Right ventricle myocardium inferior (tissue), 1 donor: Measurements from ENCODE around the gene SHISAL1. TPM values are rescaled to one million over a fixed set of nuclear protein-coding genes. Genes with fewer than 3 reads are reported as not detected.
A peak's percentile ranks its signal among the peaks of the same experiment; 100 is the strongest.

Experiments used
- ATAC-seq: fragments of 200-7000 bp; cut with Tn5 transposase; one replicate; pipeline ENCODE4 v1.9.1; 2020; ENCODE audit warnings: mild to moderate bottlenecking, moderate library complexity
- DNase-seq: peaks from one replicate; pipeline ENCODE4 v3.0.0; 2021; ENCODE audit errors: missing footprints
- intact Hi-C: fragments of 100-400 bp; cut with DNase I; formaldehyde crosslinking; loops from one replicate; pipeline ENCODE4 v1.11.0; 2022
- total RNA-seq: library from RNA; stranded (reverse); fragmentation: NEBNext Ultra II Directional; extraction: Animal tissue kit (Norgen Biotek cat#: 25700); gene quantifications from one replicate; pipeline ENCODE4 v1.2.1, GENCODE V29; 2021
- donor health status: DM: no; HTN: yes; CAD: no; lungs with severe emphysema.

SHISAL1 gene
- total RNA-seq, 1 donor from 2014 or later = 1.5 TPM

DNA sequence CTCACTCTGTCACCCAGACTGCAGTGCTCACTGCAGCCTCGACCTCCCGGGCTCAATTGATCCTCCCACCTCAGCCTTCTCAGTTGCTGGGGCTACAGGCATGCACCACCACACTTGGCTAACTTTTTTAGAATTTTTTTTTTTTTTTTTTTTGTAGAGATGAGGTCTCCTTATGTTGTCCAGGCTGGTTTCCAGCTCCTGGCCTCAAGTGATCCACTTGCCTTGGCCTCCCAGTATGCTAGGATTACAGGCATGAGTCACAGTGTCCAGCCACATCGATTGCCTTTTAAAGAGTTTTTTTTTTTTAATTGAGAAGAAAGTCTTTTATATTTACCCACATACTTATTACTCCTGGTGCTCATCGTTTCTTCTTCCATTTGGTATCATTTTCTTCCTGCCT, 102.0 kb downstream of the SHISAL1 start:
- intact Hi-C loops = no loop called here
- ATAC-seq = no peak
- DNase-seq = no peak

DNA sequence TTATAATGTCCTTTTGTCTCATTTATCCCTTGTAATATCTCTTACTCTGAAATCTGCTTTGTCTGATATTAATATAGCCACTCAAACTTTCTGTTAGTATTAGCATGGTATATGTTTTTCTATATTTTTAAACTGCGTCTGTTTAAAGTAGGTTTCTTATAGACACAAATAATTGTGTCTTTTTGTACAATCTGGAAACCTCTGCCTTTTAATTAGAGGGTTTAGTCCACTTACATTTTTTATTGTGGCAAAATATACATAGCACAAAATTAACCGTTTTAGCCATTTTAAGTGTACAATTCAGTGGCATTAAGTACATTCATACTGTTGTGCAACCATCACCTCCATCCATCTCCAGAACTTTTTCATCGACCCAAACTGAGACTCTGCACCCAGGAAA, 103.4 kb downstream of the SHISAL1 start:
- DNase-seq (no peak), ATAC-seq (no peak)
- intact Hi-C loops = no loop called here

DNA sequence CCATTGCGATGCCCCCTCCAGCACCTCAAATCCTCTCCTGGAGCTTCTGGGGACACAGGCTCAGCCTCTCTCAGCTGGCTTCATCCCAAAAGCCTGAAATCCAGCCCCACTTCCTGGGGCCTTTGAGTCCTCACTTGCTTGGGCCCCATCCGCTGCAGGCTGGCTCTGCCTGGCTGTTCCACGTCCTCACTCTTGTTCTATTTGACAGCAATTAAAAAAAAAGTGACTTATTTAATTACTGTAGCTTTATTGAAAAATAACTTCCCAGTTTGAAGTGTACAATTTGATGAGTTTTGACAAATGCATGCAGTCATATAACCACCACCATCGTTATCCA, 104.8 kb downstream of the SHISAL1 start:
- intact Hi-C loops = no loop called here
- no peak for ATAC-seq
- peak; percentile 62 for DNase-seq

DNA sequence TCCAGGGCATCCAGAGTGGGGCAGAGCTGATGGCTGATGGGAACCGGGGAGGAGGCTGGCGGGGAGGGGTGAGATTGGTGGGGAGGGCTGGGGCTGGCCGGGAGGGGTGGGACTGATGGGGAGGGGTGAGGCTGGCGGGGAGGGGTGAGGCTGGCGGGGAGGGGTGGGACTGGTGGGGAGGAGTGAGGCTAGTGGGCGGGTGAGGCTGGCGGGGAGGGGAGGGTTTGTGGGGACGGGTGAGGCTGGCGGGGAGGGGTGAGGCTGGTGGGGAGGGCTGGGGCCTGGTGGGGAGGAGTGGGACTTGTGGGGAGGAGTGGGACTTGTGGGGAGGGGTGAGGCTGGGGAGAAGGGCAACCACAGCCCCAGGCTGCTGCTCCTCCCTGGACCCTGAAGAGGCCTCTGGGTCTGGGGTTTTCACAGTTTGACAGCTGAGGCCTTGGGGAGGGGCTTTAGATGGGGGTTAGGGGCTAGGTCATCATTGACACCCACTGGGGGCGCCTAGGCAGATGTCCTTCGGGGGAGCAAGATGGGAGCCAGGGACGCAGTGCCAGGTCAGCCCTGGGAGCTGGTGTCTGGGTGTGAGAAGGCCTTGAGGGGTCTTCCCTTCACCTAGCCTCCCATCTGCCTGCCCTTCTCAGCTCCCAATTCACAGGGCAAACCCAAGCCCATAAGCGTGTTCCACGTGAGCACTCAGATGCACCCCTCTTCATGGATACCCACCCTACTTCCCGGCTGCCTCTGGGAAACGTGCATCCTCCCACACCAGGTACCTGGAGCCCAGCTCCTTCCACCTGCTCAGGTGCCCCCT, 105.4 kb downstream of the SHISAL1 start:
- DNase-seq (no peak), ATAC-seq (no peak)
- intact Hi-C loops = no loop called here

DNA sequence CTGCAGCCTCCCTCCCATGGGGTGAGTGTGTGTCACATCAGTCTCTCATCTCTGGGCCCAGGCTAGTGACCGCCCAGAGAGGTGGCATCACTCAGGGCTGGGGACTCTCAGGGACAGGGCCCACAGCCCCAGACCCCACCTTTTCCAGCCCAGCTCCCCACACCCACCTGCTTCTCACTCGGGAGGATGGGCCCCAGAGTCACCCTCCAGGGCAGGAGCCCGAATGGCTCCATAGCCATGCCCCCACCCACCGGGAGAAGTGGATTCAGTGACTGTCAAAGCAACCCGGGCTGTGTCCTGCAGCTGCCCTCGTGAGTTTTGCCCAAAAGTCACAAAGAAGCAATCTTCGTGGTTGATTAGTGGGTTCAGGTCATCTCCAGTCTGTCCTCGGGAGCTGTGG, 106.1 kb downstream of the SHISAL1 start:
- ATAC-seq (no peak), DNase-seq (no peak)
- intact Hi-C loops = no loop called here

DNA sequence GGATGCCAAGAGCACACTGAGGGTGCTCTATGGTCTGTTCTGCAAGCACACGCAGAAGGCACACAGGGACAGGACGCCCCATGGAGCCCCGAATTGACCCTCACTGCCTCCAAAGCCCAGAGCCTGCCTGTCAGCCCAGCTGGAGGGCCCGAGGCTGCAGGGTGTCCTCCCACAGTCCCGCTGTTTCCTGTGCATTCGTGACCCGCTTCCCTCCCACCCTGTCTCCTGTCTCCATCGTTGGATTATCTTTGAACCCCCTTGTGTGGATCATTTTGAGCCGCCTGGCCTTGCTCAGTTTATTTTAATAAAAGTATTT, 106.5 kb downstream of the SHISAL1 start:
- ATAC-seq = no peak
- intact Hi-C loops = no loop called here
- peak; percentile 13 for DNase-seq

DNA sequence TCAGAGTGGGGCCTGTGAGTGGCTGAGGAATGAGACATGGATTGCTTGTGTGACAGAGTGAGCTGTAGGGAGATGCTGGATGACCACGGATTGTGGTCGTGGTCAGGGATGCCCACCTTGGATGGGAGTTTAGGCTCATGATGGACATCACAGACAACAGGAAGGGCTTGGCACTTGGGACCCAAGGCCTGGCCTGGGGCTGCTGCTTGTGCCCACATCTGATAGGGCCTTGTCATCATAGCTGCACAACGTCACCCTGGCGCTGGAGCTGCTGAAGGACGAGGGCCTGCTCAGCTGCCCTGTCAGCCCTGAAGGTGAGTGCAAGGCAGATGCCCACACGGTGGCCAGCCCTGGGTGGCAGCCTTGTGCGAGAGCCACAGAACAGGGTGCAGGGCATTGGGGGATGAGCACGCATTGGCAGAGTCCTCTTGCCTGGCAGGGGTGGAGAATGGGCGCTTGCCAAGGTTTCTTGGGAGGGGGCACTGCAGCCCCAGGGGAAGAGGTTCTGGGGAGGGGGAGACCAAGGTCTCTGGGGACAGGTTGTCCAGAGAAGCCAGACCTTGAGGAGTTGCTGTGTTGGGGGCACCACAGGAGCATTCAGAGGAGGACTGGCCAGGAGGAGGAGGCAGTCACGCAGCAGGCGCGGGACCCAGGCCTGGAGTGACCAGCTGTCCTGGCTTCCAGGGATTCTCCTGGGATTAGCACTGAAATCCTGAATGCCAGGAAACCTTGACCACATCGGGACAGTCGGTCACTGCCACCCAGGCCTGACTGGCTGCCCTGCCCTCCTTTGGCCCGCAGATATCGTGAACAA, 107.0 kb downstream of the SHISAL1 start:
- intact Hi-C loops = no loop called here
- peak; percentile 30 for DNase-seq

DNA sequence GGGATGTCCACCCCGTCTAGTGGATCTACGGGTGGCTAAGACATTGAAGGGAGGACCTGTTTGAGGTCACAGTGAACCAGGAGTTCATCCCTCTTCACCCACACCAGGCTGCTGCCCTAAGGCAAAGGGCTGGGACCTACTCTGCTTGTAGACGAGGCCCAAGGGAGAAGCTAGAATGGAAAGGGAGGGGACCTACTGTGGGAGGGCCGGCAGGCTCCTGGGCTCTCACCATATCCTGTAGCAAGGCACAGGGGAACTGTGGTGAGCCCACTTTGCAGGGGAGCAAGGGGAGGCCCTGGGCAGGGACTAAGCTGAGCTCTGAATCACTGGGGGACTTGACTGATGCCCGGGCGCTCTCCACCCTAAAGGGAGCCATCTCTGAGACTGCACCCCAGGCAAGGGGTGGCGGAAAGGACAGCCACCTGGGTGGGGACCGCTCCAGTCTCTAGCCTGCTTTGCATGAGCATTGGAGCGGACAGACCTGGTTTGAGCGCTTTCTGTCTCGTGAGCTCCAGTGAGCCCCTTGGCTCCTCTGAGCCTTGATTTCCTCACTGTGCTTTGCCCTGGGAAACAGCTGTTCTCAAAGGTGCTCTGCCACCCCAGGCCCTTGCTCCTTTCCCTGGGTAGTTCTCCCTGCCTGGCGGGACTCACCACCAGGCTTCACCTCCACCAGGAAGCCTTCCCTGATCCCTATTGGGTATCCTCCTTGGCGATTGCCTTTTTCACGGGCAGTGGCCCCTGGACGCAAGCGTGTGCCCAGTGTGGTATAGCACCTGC, 107.8 kb downstream of the SHISAL1 start:
- DNase-seq (peak; percentile 59), ATAC-seq (no peak)
- intact Hi-C loops = no loop called here

More for the DNA sequence above, 107.0 kb downstream of the SHISAL1 start:
- no peak for ATAC-seq

DNA sequence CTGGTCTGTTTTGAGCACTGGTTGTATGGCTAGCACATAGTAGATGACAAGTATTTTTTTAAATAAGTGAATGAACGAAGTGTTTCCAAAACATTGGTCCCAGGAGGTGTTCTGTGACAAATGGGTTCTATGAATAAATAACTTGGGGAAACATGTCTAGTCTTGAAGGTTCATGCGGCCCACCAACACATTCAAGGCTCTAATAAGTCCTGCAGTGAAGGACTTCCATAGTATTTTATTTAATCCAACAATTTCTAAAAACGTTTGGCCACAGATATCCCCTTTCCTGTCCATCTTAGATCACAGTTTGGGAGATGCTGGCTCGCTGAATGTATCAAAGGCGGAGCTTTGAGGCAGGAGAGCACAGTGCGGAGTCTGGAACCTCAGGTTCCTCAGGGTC, 109.5 kb downstream of the SHISAL1 start:
- intact Hi-C loops = no loop called here
- ATAC-seq (no peak), DNase-seq (no peak)

DNA sequence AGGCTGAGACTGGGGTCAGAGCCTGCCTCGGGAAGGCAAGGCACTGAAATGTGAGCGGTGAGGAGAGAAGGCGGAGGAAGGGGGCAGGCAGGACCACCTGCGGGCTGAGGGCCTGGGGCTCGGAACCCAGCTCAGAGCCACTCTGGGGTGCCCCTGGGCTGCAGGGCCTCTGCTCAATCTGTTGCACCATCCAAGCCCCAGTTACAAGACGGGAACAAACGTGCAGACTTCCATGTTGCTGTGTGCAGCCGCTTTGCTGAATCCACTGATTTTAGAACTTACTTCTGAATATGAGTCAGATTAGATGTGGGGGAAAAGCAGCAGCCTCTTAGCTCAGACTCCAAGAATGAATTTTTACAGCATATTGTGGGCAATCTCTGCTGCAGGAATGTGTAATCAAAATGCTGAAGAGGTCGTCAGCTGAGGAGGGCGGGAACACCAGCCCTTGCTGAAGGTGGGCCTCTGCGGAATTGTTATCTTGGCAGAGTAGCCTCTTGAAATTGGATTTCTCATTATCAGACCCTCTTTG, 110.4 kb downstream of the SHISAL1 start:
- intact Hi-C loops = no loop called here
- peak; percentile 32 for DNase-seq
- no peak for ATAC-seq

DNA sequence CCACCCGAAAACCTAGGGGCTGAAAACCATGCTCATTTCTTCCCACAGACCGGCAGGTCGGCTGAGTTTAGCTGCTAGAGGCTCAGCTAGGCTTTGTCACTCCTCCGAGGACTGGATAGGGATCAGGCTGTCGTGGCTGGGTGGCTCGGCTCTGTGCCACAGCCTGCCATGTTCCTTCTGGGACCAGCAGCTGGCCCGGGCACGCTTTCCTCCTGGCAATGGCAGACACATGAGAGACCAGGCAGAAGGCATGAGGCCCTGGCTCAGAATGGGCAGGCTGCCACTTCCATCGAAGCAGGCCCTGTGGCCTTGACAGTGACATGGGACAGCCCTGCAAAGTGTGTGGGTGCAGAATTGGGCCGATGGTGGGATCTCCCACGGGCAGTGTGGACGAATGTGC, 111.1 kb downstream of the SHISAL1 start:
- DNase-seq (peak; percentile 56), ATAC-seq (peak; percentile 38)
- intact Hi-C loops = no loop called here

DNA sequence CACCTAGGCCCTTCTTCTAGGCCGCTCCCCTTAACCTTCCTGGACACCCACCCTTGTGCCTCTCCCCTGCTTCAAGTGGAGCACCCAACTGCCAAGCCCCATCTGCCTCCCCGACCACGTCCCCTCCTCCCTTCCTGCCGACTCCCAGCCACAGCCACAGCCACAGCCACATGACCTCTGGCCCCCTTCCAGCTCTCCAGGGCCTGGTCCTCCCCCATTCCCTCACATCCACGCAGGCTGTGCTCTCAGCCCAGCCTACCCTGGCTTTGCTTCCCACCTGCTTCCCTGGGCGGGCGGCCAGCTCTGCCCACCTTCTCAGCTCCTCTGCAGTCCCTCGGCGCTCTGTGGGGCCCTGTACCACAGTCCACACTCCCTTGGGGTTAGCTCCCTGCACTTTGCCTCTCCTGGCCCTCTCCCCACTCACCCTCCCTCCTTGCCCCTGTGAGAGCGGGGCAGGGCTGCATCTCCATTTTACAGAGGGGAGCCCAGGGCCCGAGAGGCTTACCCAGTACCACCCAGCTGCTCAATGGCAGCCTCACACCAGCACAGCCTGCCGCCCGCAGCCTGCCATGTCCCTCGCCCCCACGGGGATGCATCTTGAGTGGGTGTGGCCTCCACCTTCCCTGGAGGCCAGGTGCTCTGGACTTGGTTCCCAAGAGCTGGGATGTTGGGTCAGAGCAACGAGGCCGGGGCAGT, 111.7 kb downstream of the SHISAL1 start:
- intact Hi-C loops = no loop called here
- DNase-seq (peak; percentile 57), ATAC-seq (no peak)

DNA sequence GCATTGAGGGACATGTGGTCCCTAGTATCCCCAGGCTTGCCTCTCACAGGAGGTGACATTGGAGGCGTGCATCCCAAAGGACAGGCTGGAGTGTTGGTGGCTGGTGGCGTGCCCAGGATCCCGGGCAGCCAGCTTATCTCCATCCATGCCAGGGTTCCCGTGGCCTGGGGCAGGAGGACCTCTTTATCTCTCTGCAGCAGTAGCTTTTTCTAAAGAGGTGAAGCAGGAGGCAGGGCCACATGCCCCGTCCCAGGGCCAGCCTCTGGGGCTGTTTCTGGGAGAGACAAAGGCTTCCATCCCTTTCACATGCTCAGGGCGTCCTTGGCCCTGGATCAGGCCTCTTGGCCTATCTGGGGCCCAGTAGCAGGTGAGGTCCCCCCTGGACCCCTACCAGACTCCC, 112.3 kb downstream of the SHISAL1 start:
- intact Hi-C loops = no loop called here
- DNase-seq = peak; percentile 53

DNA sequence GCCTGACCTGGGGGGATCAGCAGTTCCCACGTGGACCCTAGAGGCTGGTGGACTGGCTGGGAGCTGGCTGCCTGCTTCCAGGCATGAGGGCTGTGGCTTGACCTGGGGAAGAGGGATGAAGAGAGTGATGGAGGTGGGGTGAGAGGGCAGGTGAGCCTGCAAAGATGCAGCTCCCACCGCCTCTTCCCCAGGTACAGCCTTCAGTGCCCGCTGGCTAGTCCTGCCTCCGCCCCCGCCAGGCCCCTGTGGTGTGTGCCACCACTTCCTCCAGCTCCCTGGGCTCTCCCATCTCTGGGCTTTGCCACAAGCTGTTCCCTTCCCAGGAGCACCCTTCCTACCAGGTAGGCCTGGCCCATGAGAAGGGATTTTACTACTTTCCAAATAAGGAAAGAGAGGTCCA, 112.9 kb downstream of the SHISAL1 start:
- DNase-seq (peak; percentile 51), ATAC-seq (no peak)
- intact Hi-C loops = no loop called here

More for the DNA sequence above, 112.3 kb downstream of the SHISAL1 start:
- no peak for ATAC-seq

DNA sequence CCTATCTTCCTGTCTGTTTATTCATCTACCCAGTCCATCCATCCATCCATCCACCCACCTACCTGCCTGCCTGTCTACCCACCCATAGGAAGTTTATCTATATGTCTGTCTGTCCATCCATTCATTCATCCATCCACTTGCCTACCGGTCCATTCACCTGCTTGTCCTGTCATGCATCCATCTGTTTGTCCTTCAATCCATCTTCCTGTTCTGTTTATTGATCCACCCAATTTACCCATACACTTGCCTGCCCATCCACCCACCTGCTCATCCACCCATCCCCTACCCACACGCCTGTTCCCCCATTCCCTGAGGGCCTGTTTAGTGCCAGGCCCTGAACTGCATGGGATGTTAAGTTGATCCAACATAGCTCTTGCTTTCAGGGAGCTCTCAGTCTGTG, 113.6 kb downstream of the SHISAL1 start:
- DNase-seq (no peak), ATAC-seq (no peak)
- intact Hi-C loops = no loop called here

DNA sequence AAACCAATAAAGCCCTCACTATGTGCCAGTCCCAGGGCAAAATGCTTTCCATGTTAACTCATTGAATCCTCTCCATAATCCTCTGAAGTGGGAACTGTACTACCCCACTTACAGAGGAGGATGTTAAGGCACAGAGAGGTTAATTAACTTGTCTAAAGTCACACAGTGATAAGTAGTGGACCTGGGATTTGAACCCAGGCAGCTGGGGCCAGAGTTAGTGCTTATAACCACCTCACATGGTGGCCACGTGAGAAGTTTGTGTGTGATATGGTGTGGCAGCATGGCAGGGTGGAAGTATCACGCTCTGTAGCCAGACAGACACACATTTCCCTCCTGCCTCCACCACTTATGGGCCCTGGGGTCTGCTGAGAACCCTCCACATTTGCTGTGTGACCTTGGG, 115.5 kb downstream of the SHISAL1 start:
- peak; percentile 6 for DNase-seq
- ATAC-seq = no peak
- intact Hi-C loops = no loop called here

DNA sequence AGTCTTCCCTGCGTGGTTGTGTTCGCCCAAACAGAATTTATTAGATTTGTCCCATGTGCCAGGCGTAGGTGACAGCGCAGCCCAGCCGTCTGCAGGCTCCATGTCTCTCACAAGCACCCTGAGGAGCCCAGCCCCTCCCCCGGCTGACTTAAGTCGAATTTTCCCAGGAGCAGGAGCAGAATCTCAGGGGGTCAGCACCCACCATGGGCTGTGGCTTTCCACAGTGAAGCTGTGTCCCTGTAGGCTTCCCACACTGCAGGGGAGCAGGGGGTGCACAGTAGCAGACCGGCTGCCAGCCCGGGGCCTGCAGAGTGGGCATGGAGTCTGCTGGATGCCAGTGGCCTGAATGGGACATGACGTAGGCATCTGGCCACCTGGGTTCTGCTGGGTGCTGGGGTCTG, 116.0 kb downstream of the SHISAL1 start:
- ATAC-seq (no peak), DNase-seq (peak; percentile 37)
- intact Hi-C loops = no loop called here

DNA sequence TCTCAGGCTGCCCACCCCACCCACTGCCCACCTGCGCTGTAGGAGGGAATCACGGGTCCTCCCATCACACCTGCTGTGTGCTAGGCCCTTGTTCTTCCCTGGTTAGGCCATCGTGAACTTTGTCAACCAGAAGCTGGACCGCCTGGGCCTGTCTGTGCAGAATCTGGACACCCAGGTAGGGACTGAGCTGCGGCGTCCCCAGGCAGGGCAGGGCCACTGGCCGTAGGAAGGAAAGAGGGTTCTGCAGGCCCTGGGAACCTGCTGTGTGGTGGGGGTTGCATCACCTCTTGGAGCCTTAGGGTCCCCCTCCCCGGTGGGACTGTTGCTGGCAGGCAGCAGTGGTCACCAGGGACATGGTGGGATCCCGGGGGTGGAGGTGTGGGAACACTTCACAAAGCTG, 116.5 kb downstream of the SHISAL1 start:
- DNase-seq (peak; percentile 42), ATAC-seq (no peak)

More for the DNA sequence above, 116.5 kb downstream of the SHISAL1 start:
- intact Hi-C loops = no loop called here
